GM19372 (cell line): ENCODE data around the gene SUDS3.
A peak's percentile ranks its signal among the peaks of the same experiment; 100 is the strongest.

ENCODE experiments used
- ATAC-seq: cut with Tn5 transposase; IDR thresholded peaks from one replicate; pipeline ENCODE4 v1.9.1; 2021; ENCODE audit warnings: mild to moderate bottlenecking, low read depth, moderate library complexity; ENCODE audit not compliant: unreplicated experiment

Gene SUDS3

GRCh38 chr12:118356809-118357256 is 19.5 kb upstream of the SUDS3 start:
- ATAC-seq, result no peak

GRCh38 chr12:118357257-118358007 is 18.9 kb upstream of the SUDS3 start:
- peak; percentile 52 for ATAC-seq

- ATAC-seq, result no peak
Measured at GRCh38 chr12:118358008-118358359, 18.4 kb upstream of the SUDS3 start.

GRCh38 chr12:118358612-118359540 is 17.5 kb upstream of the SUDS3 start:
- ATAC-seq, result no peak

GRCh38 chr12:118359541-118359915 is 16.8 kb upstream of the SUDS3 start:
- no peak for ATAC-seq

- ATAC-seq, result no peak
Measured at GRCh38 chr12:118361092-118361404, 15.3 kb upstream of the SUDS3 start.

- ATAC-seq, result no peak
Measured at GRCh38 chr12:118361889-118362288, 14.5 kb upstream of the SUDS3 start.

- no peak for ATAC-seq
Measured at GRCh38 chr12:118368821-118369220, 7.5 kb upstream of the SUDS3 start.

- no peak for ATAC-seq
Measured at GRCh38 chr12:118370601-118371000, 5.8 kb upstream of the SUDS3 start.

- ATAC-seq, result no peak
Measured at GRCh38 chr12:118371321-118372282, 4.8 kb upstream of the SUDS3 start.

- peak; percentile 72 for ATAC-seq
Measured at GRCh38 chr12:118372541-118373495, 3.5 kb upstream of the SUDS3 start, which contains the start of gene TAOK3. Gene TAOK3, minus strand, starts transcription at chr12:118372907. Its CDS starts 117,340 bp downstream, at chr12:118255567.

- no peak for ATAC-seq
Measured at GRCh38 chr12:118373616-118374015, 2.7 kb upstream of the SUDS3 start.

GRCh38 chr12:118374126-118374725 is 2.1 kb upstream of the SUDS3 start:
- no peak for ATAC-seq

- no peak for ATAC-seq
Measured at GRCh38 chr12:118374909-118375308, 1.4 kb upstream of the SUDS3 start.

GRCh38 chr12:118375348-118375747 is 1.0 kb upstream of the SUDS3 start:
- no peak for ATAC-seq

- ATAC-seq, result no peak
Measured at GRCh38 chr12:118377021-118377883, 897 bp downstream of the SUDS3 start.

GRCh38 chr12:118377884-118378470 is 1.6 kb downstream of the SUDS3 start:
- no peak for ATAC-seq

GRCh38 chr12:118391424-118391823 is 15.1 kb downstream of the SUDS3 start:
- ATAC-seq, result no peak
